Natural killer cell (primary cell): ENCODE measurements around the gene GGPS1. TPM values are rescaled to one million over a fixed set of nuclear protein-coding genes. Genes with fewer than 3 reads are reported as not detected.

Experiments used
- ATAC-seq, 3 donors: fragments of 150-1000 bp in 2 of 3; fragments of 200-7000 bp in 1 of 3; cut with Tn5 transposase; 1 replicate in 1 of 3; 2 replicates in 2 of 3; pipeline ENCODE4 v1.10.0; 2021; ENCODE audit warnings: mild to moderate bottlenecking in 2 of 3, moderate library complexity in 2 of 3
- DNase-seq, 2 donors: peaks; one replicate each; pipeline versions ENCODE4 v3.0.0 to v3.0.0-alpha.2; 2013 to 2021; ENCODE audit warnings: mixed read lengths in 1 of 2
- H3K27ac ChIP-seq: one replicate; pipeline ENCODE4 v1.5.1; 2013; ENCODE audit warnings: mild to moderate bottlenecking, low read length
- H3K27me3 ChIP-seq: one replicate; pipeline ENCODE4 v1.6.1; 2013; ENCODE audit warnings: low read length; ENCODE audit not compliant: control insufficient read depth, insufficient read depth
- H3K36me3 ChIP-seq: one replicate; pipeline ENCODE4 v1.6.1; 2013; ENCODE audit warnings: low read length; ENCODE audit not compliant: control insufficient read depth, insufficient read depth
- H3K4me1 ChIP-seq: one replicate; pipeline ENCODE4 v1.6.1; 2013; ENCODE audit warnings: low read length; ENCODE audit not compliant: control insufficient read depth, insufficient read depth
- H3K4me3 ChIP-seq: one replicate; pipeline ENCODE4 v1.5.1; 2013; ENCODE audit warnings: low read length
- H3K9me3 ChIP-seq: one replicate; pipeline ENCODE4 v1.6.1; 2013; ENCODE audit warnings: low read length; ENCODE audit not compliant: control insufficient read depth, insufficient read depth
- H3K27ac Mint-ChIP-seq, 2 donors: one replicate each; pipeline ENCODE4 v1.8.0; 2022; ENCODE audit warnings: mild to moderate bottlenecking in 2 of 2, mixed read lengths in 2 of 2, moderate library complexity in 1 of 2
- H3K27me3 Mint-ChIP-seq, 2 donors: one replicate each; pipeline ENCODE4 v1.8.0; 2022; ENCODE audit warnings: low read depth in 2 of 2, mixed read lengths in 2 of 2
- H3K36me3 Mint-ChIP-seq: one replicate; pipeline ENCODE4 v1.8.0; 2022; ENCODE audit warnings: mixed read lengths
- H3K4me1 Mint-ChIP-seq, 2 donors: one replicate each; pipeline ENCODE4 v1.8.0; 2022; ENCODE audit warnings: mixed read lengths in 2 of 2
- H3K4me3 Mint-ChIP-seq: one replicate; pipeline ENCODE4 v1.8.0; 2022; ENCODE audit warnings: mild to moderate bottlenecking, moderate library complexity, mixed read lengths
- H3K9me3 Mint-ChIP-seq, 2 donors: one replicate each; pipeline ENCODE4 v1.8.0; 2022; ENCODE audit warnings: mixed read lengths in 2 of 2
- CTCF ChIP-seq: fragments of 200-600 bp; IDR thresholded peaks from one replicate; pipeline ENCODE4 v1.8.0; 2022; ENCODE audit warnings: antibody characterized with exemption
- WGBS: methylation state at CpG from one replicate; pipeline ENCODE4 v1.1.7; 2013; ENCODE audit warnings: missing lambda C conversion rate; ENCODE audit not compliant: insufficient coverage; 5-methylcytosine and 5-hydroxymethylcytosine counted together
- intact Hi-C: fragments of 100-400 bp; cut with micrococcal nuclease; formaldehyde crosslinking; loops from one replicate; pipeline ENCODE4 v1.14.2; 2022
- total RNA-seq, 4 donors: library from RNA; stranded (reverse); fragments of 120-200 nt in 1 of 4; gene quantifications; one replicate each; pipeline versions ENCODE4 v1.2.3 to v1.2.4, GENCODE V29; 2013 to 2022

Gene GGPS1
- total RNA-seq, 3 donors from 2014 or later (not counting 1 experiment from before 2014, with no cell fraction given): 18.7 to 26.0 (median 23.9) TPM

GRCh38 chr1:235336903-235337302, 8.5 kb downstream of the GGPS1 start:
- 46% methylated on average over 4 of the region's 4 CpGs for WGBS
- peak; percentile 93 to 98 (median 97) for ATAC-seq
- Mint-ChIP-seq H3K4me3 (peak overlapping the region; percentile 78), H3K36me3 (no peaks in the 10 kb centered on the region), H3K27me3 (no peaks in the 10 kb centered on the region), H3K9me3 (no peaks in the 10 kb centered on the region), H3K27ac (peak overlapping the region; percentile 88 to 93), H3K4me1 (peaks cover 13 to 14% of the 10 kb centered on the region in 2 donors)
- Histone ChIP-seq H3K9me3 (no peaks in the 10 kb centered on the region), H3K4me3 (no peak overlapping the region), H3K4me1 (no peaks in the 10 kb centered on the region), H3K36me3 (peaks cover 19% of the 10 kb centered on the region), H3K27ac (peak overlapping the region; percentile 73), H3K27me3 (no peaks in the 10 kb centered on the region)
- DNase-seq: peak in 1 of 2 donors; percentile 75
- TF ChIP-seq CTCF: no peak
- intact Hi-C loops: loop anchor here (2.0 kb wide), 1 partner anchor 30 kb away; the partner anchor contains the start of gene TBCE

GRCh38 chr1:235339746-235340145, 11.4 kb downstream of the GGPS1 start:
- H3K27me3 Mint-ChIP-seq: no peaks in the 10 kb centered on the region
- H3K36me3 Mint-ChIP-seq: peaks cover 12% of the 10 kb centered on the region
- peak overlapping the region in 1 of 2 donors; percentile 43 for H3K27ac Mint-ChIP-seq
- H3K9me3 Mint-ChIP-seq: no peaks in the 10 kb centered on the region
- no peak for ATAC-seq
- no peak for DNase-seq
- H3K27me3 ChIP-seq: no peaks in the 10 kb centered on the region
- intact Hi-C loops: no loop called here
- no peak overlapping the region for H3K4me3 ChIP-seq
- H3K4me3 Mint-ChIP-seq: no peak overlapping the region
- whole genome bisulfite sequencing: 77% methylated on average over 7 of the region's 8 CpGs
- no peak overlapping the region for H3K27ac ChIP-seq
- H3K4me1 Mint-ChIP-seq: peaks cover 8 to 9% of the 10 kb centered on the region in 2 donors
- no peaks in the 10 kb centered on the region for H3K9me3 ChIP-seq
- no peak for TF ChIP-seq CTCF
- no peaks in the 10 kb centered on the region for H3K4me1 ChIP-seq
- H3K36me3 ChIP-seq: peaks cover 31% of the 10 kb centered on the region

GRCh38 chr1:235341334-235341733, 13.0 kb downstream of the GGPS1 start:
- Histone ChIP-seq H3K27ac (no peak overlapping the region), H3K36me3 (peaks cover 24% of the 10 kb centered on the region), H3K27me3 (no peaks in the 10 kb centered on the region), H3K9me3 (no peaks in the 10 kb centered on the region), H3K4me3 (no peak overlapping the region), H3K4me1 (no peaks in the 10 kb centered on the region)
- 96% methylated on average over 1 of the region's 1 CpG for WGBS
- Mint-ChIP-seq H3K4me3 (no peak overlapping the region), H3K27ac (no peak overlapping the region), H3K27me3 (no peaks in the 10 kb centered on the region), H3K4me1 (peaks cover 8 to 9% of the 10 kb centered on the region in 2 donors), H3K9me3 (no peaks in the 10 kb centered on the region), H3K36me3 (peaks cover 12% of the 10 kb centered on the region)
- intact Hi-C loops: no loop called here
- DNase-seq (no peak), ATAC-seq (no peak)
- no peak for TF ChIP-seq CTCF

- 92% methylated on average over 5 of the region's 6 CpGs for WGBS
- H3K27ac ChIP-seq: no peak overlapping the region
- ATAC-seq (no peak), DNase-seq (no peak)
- H3K4me1 Mint-ChIP-seq: peaks cover 2% of the 10 kb centered on the region in 2 donors
- no peak for TF ChIP-seq CTCF
- H3K9me3 ChIP-seq: no peaks in the 10 kb centered on the region
- peaks cover 24% of the 10 kb centered on the region for H3K36me3 ChIP-seq
- intact Hi-C loops: no loop called here
- no peaks in the 10 kb centered on the region for H3K27me3 ChIP-seq
- H3K27me3 Mint-ChIP-seq: no peaks in the 10 kb centered on the region
- peak overlapping the region in 1 of 2 donors; percentile 14 for H3K27ac Mint-ChIP-seq
- H3K36me3 Mint-ChIP-seq: peaks cover 12% of the 10 kb centered on the region
- no peak overlapping the region for H3K4me3 ChIP-seq
- H3K9me3 Mint-ChIP-seq: no peaks in the 10 kb centered on the region
- no peak overlapping the region for H3K4me3 Mint-ChIP-seq
- no peaks in the 10 kb centered on the region for H3K4me1 ChIP-seq
These were observed 13.7 kb downstream of the GGPS1 start for GRCh38 chr1:235342039-235342438.
